HepG2 (cell line): ENCODE data around the gene PRKN. TPM values are rescaled to one million over a fixed set of nuclear protein-coding genes. Genes with fewer than 3 reads are reported as not detected.

Source experiments
- ATAC-seq: fragments of 200-7000 bp; cut with Tn5 transposase; 3 replicates; pipeline ENCODE4 v1.9.1; 2020; ENCODE audit warnings: mild to moderate bottlenecking, moderate library complexity
- BruUV-seq: library from RNA; stranded (reverse); fragments of 400-500 nt; replicated peaks from 2 replicates; lab custom pipeline; 2021; lab: Mats Ljungman, UMichigan
- CTCF ChIA-PET: fragments of 300-600 bp; formaldehyde crosslinking; extraction: SDS; loops from one replicate; lab custom pipeline; 2021; ENCODE audit warnings: low total read pairs, inconsistent platforms, low intra/inter-chr PET ratio; lab: Yijun Ruan, JAX
- POLR2A ChIA-PET: fragments of 350-600 bp; sonication (Branson Sonifier 250); formaldehyde crosslinking; loops from one replicate; lab custom pipeline; 2020; ENCODE audit warnings: antibody characterized with exemption, inconsistent platforms; lab: Yijun Ruan, JAX
- DNase-seq: peaks from one replicate; pipeline ENCODE4 v3.0.0-alpha.2; 2015; ENCODE audit warnings: low spot score
- FAIRE-seq: peaks from 3 replicates; lab custom pipeline; 2011; peaks lifted over from hg19 to GRCh38; lab: Jason Lieb, UNC
- H2AFZ ChIP-seq: one replicate; pipeline ENCODE4 v1.6.1; 2011; ENCODE audit warnings: low read length, inconsistent platforms
- H3K27ac ChIP-seq: fragments of 300-600 bp; 3 replicates; pipeline ENCODE4 v1.8.0; 2011; ENCODE audit warnings: mixed run types, mild to moderate bottlenecking, mixed read lengths, low read length, inconsistent platforms; ENCODE audit not compliant: insufficient read depth; ENCODE audit errors: extremely low read length
- H3K27me3 ChIP-seq, 2 experiments: fragments of 200-600 bp in 1 of 2; 2 replicates in 1 of 2; 3 replicates in 1 of 2; pipeline versions ENCODE4 v1.6.0 to v1.8.0; 2011; ENCODE audit warnings: low read length in 2 of 2, mild to moderate bottlenecking in 2 of 2, moderate library complexity in 2 of 2, inconsistent platforms in 1 of 2; ENCODE audit not compliant: insufficient read depth in 2 of 2, control insufficient read depth in 1 of 2
- H3K36me3 ChIP-seq, 2 experiments: fragments of 200-600 bp in 1 of 2; replicated peaks in 1 of 2; 2 replicates in 1 of 2; 3 replicates in 1 of 2; pipeline versions ENCODE4 v1.5.1 to v1.8.0; 2011; ENCODE audit warnings: low read length in 2 of 2, inconsistent platforms in 1 of 2; ENCODE audit not compliant: insufficient read depth in 2 of 2, control insufficient read depth in 1 of 2
- H3K4me1 ChIP-seq: 2 replicates; pipeline ENCODE4 v1.5.1; 2012; ENCODE audit warnings: low read length, inconsistent platforms; ENCODE audit not compliant: insufficient read depth
- H3K4me2 ChIP-seq: 2 replicates; pipeline ENCODE4 v1.6.0; 2011; ENCODE audit warnings: low read depth, low read length, inconsistent platforms
- H3K4me3 ChIP-seq, 3 experiments: fragments of 200-600 bp in 1 of 3; sonication (generic), shearing (Covaris generic) in 1 of 3; replicated peaks in 1 of 3; 2 replicates each; pipeline ENCODE4 v1.5.1; 2011 to 2016; ENCODE audit warnings: low read length in 3 of 3, inconsistent platforms in 2 of 3, low read depth in 2 of 3, mild to moderate bottlenecking in 2 of 3, control low read depth in 1 of 3, mixed read lengths in 1 of 3; ENCODE audit not compliant: insufficient read depth in 1 of 3
- H3K79me2 ChIP-seq: one replicate; pipeline ENCODE4 v1.6.1; 2011; ENCODE audit warnings: low read length, inconsistent platforms; ENCODE audit not compliant: insufficient read depth
- H3K9ac ChIP-seq: 2 replicates; pipeline ENCODE4 v1.6.0; 2011; ENCODE audit warnings: mild to moderate bottlenecking, low read depth, low read length, inconsistent platforms; ENCODE audit not compliant: insufficient read depth
- H3K9me3 ChIP-seq: 2 replicates; pipeline ENCODE4 v1.5.1; 2012; ENCODE audit warnings: mild to moderate bottlenecking, low read length
- H4K20me1 ChIP-seq: 2 replicates; pipeline ENCODE4 v1.6.0; 2011; ENCODE audit warnings: inconsistent platforms, mild to moderate bottlenecking, low read length, moderate library complexity; ENCODE audit not compliant: insufficient read depth
- ADNP ChIP-seq: sonication (generic); formaldehyde crosslinking; IDR thresholded peaks from 2 replicates; pipeline ENCODE4 v1.4.0; 2020; ENCODE audit warnings: missing genetic modification reagents
- ATAD3A ChIP-seq: sonication (generic); formaldehyde crosslinking; IDR thresholded peaks from 2 replicates; pipeline ENCODE4 v1.4.0; 2020; ENCODE audit warnings: missing genetic modification reagents
- GABPA ChIP-seq, 2 experiments: IDR thresholded peaks; 2 replicates each; pipeline ENCODE4 v1.6.1; 2011 to 2016; ENCODE audit warnings: low read depth in 2 of 2, low read length in 1 of 2, missing biosample characterization in 1 of 2, missing genetic modification characterization in 1 of 2
- GTF3A ChIP-seq: sonication (generic); formaldehyde crosslinking; conservative IDR thresholded peaks from 2 replicates; pipeline ENCODE4 v1.4.0; 2020; ENCODE audit warnings: mild to moderate bottlenecking, missing genetic modification reagents
- HCFC1 ChIP-seq: fragments of 150-350 bp; IDR thresholded peaks from 2 replicates; pipeline ENCODE4 v1.6.1; 2014; ENCODE audit warnings: low read depth, low read length
- NRL ChIP-seq: sonication (generic); formaldehyde crosslinking; IDR thresholded peaks from 2 replicates; pipeline ENCODE4 v1.5.0; 2020; ENCODE audit warnings: missing genetic modification reagents, mild to moderate bottlenecking, moderate library complexity, borderline replicate concordance
- RBM39 ChIP-seq: fragments of 200-400 bp; formaldehyde crosslinking; IDR thresholded peaks from one replicate; pipeline ENCODE4 v1.6.1; 2018; ENCODE audit warnings: antibody characterized with exemption, mild to moderate bottlenecking, low read depth, low read length; ENCODE audit not compliant: poor library complexity, severe bottlenecking
- TP53 ChIP-seq: sonication (generic); formaldehyde crosslinking; conservative IDR thresholded peaks from 2 replicates; pipeline ENCODE4 v1.4.0; 2020; ENCODE audit warnings: missing genetic modification reagents
- ZNF12 ChIP-seq: sonication (generic); formaldehyde crosslinking; IDR thresholded peaks from 2 replicates; pipeline ENCODE4 v1.5.0; 2020; ENCODE audit warnings: missing genetic modification reagents
- ZNF552 ChIP-seq: sonication (generic); formaldehyde crosslinking; IDR thresholded peaks from 2 replicates; pipeline ENCODE4 v1.9.0; 2022; ENCODE audit warnings: missing genetic modification reagents, mild to moderate bottlenecking, borderline replicate concordance
- WGBS: methylation state at CpG from one replicate; pipeline ENCODE4 v1.1.6; 2017; ENCODE audit warnings: low lambda C conversion rate; 5-methylcytosine and 5-hydroxymethylcytosine counted together
- in situ Hi-C: cut with HindIII; loops from 2 replicates; pipeline ENCODE4 v1.10.0; 2017; ENCODE audit warnings: low pct_unique_long_range_greater_than_20kb; ENCODE audit not compliant: extremely low pct_ligation_motif_present
- intact Hi-C: fragments of 100-400 bp; cut with micrococcal nuclease; formaldehyde crosslinking; loops from one replicate; pipeline ENCODE4 v1.10.0; 2022; ENCODE audit not compliant: unreplicated experiment
- polyA plus RNA-seq, 8 experiments: library from polyadenylated mRNA; depleted of rRNA in 3 of 8; stranded (reverse) in 7 of 8; unstranded in 1 of 8; fragments of >200 nt; fragmentation: Illumina TruSeq in 4 of 8; extraction: Trizol in 4 of 8; gene quantifications; 2 replicates each; pipeline versions ENCODE4 v1.2.1 to v1.2.3, GENCODE V29; 2011 to 2016; ENCODE audit warnings: low read depth in 4 of 8, missing spikeins in 1 of 8, mixed read lengths in 1 of 8; ENCODE audit not compliant: insufficient read depth in 1 of 8
- total RNA-seq, 5 experiments: library from RNA; depleted of rRNA; stranded (reverse); fragments of >200 nt; fragmentation: Illumina TruSeq; extraction: Trizol; gene quantifications; 2 replicates each; pipeline ENCODE4 v1.2.3, GENCODE V29; 2016; ENCODE audit warnings: low read depth in 1 of 5
- TF ChIP-seq, protein P1 (sequence below): sonication (generic); formaldehyde crosslinking; IDR thresholded peaks from 2 replicates; pipeline ENCODE4 v1.5.0; 2020; ENCODE audit warnings: missing genetic modification reagents
- TF ChIP-seq, protein P2 (sequence below): sonication (generic); formaldehyde crosslinking; IDR thresholded peaks from 2 replicates; pipeline ENCODE4 v1.8.1; 2023; ENCODE audit warnings: missing genetic modification reagents, mild to moderate bottlenecking, borderline replicate concordance

PRKN gene
- total and polyA plus RNA-seq, 2 of the 13 experiments (the other 11 are each of a cell fraction or from before 2014, with no cell fraction given) = 0.31 to 0.44 TPM

DNA sequence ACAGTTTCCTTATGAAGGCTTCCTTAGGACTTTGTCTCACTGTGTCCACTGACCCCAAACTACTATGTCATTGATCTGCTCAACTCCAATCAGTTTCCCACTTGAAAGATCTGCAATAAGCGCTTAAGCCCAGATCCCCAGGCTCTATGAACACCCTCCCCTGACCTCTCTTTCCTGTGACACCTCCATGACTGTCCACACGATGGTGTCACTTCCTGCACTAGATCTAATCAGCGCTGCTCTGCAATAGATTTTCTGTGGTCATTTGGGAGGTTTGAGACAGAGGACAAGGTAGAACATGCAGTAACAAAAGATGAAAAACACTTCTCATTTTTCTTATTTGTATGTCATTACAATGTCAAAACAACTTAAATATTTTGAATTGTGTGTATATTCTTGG, 1149.1 kb downstream of the PRKN start:
- no peaks in the 10 kb centered on the region for H3K27me3 ChIP-seq
- WGBS = 0% methylated on average over 3 of the region's 3 CpGs
- no peak overlapping the region for H3K9ac ChIP-seq
- FAIRE-seq (no peak), DNase-seq (no peak), ATAC-seq (no peak; the same call in 1 of the 3 replicates)
- TF ChIP-seq GABPA (IDR thresholded peaks at IDR 0.05; ENCODE audit: low read depth, low read length) (no peak), GABPA (CRISPR knock-in tag; IDR thresholded peaks at IDR 0.05; ENCODE audit: low read depth) (peak; percentile 21; the same call in 1 of the 2 replicates), GTF3A (CRISPR knock-in tag) (no peak), HCFC1 (no peak)
- ChIA-PET CTCF (no interaction called here), POLR2A (no interaction called here)
- H3K9me3 ChIP-seq = no peaks in the 10 kb centered on the region
- no peak overlapping the region for H2AFZ ChIP-seq
- no peaks in the 10 kb centered on the region for H3K4me1 ChIP-seq
- no peak overlapping the region for H3K4me2 ChIP-seq
- H3K36me3 ChIP-seq = no peaks in the 10 kb centered on the region
- intact Hi-C loops (no loop called here), in situ Hi-C loops (no loop called here)
- no TSS peak for BruUV-seq
- no peaks in the 10 kb centered on the region for H4K20me1 ChIP-seq
- H3K27ac ChIP-seq = no peak overlapping the region
- H3K4me3 ChIP-seq = no peak overlapping the region
- H3K79me2 ChIP-seq = no peaks in the 10 kb centered on the region

DNA sequence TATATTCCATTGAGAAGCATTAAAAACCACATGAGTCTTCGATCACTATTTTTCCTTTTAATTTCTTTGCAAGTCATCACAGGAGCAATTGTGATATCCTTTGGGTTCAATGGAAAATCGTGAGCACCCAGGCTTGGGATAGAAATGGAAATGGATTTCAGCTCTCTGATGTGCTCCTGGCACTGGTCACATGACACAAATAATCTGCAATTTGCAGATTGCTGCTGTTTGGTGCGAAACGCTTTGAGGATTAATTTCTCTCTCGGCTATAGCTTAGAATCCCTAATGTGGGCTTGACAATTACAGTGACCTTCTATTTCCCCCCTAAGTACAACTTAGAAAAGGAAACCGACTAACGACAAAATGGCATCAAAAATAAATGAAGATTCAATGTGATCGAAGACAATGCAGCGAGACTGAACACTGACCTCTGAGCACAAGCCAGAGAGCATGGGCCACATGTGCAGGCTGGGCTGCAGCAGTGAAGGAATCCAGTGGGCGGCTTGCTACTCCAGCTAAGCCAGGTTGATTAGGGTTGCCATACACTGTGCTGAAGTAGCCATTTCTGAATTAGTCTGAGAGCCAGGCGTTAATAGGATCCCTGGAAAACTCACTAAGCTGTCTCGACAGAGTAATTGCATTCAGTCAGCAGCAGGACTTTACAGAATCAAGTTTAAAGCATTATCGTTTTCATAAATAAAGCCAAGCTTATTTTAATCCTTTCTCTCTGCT, 1151.9 kb downstream of the PRKN start:
- FAIRE-seq = no peak

More for the DNA sequence above, 1151.9 kb downstream of the PRKN start:
- H3K36me3 ChIP-seq = no peaks in the 10 kb centered on the region
- TF ChIP-seq RBM39 (no peak), ZNF552 (CRISPR knock-in tag) (no peak), NRL (CRISPR knock-in tag) (no peak), ZNF12 (CRISPR knock-in tag) (no peak), ATAD3A (CRISPR knock-in tag) (no peak), TP53 (CRISPR knock-in tag) (no peak), ADNP (CRISPR knock-in tag) (no peak)
- TF ChIP-seq, protein P1, sequence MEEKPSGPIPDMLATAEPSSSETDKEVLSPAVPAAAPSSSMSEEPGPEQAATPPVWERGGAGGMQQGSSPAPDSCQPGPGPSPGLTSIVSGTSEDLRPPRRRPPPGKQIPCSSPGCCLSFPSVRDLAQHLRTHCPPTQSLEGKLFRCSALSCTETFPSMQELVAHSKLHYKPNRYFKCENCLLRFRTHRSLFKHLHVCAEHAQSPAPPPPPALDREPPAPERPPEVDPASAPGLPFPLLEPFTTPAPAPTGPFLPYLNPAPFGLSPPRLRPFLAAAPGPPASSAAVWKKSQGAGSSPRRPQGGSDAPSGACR (CRISPR knock-in tag) = no peak
- TF ChIP-seq, protein P2, sequence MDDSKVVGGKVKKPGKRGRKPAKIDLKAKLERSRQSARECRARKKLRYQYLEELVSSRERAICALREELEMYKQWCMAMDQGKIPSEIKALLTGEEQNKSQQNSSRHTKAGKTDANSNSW (CRISPR knock-in tag) = no peak
- intact Hi-C loops (no loop called here), in situ Hi-C loops (no loop called here)
- no peak overlapping the region for H3K27ac ChIP-seq
- no peak overlapping the region for H2AFZ ChIP-seq
- ATAC-seq (0 out of 3 replicates have a peak, but pooled peaks have one; percentile 27), DNase-seq (no peak)
- no peaks in the 10 kb centered on the region for H4K20me1 ChIP-seq
- no TSS peak for BruUV-seq
- H3K4me2 ChIP-seq = no peak overlapping the region
- WGBS = 32% methylated on average over 13 of the region's 13 CpGs
- no peaks in the 10 kb centered on the region for H3K79me2 ChIP-seq
- no peaks in the 10 kb centered on the region for H3K27me3 ChIP-seq
- H3K9ac ChIP-seq = no peak overlapping the region
- no peaks in the 10 kb centered on the region for H3K4me1 ChIP-seq
- CTCF ChIA-PET = no interaction called here
- POLR2A ChIA-PET = no interaction called here
- no peaks in the 10 kb centered on the region for H3K9me3 ChIP-seq
- H3K4me3 ChIP-seq = no peak overlapping the region
